Suprapubic skin (tissue), 4 donors: Measurements from ENCODE around the gene CACNA1H. TPM values are rescaled to one million over a fixed set of nuclear protein-coding genes. Genes with fewer than 3 reads are reported as not detected.

ENCODE experiments used
- DNase-seq, 2 donors: peaks; one replicate each; pipeline ENCODE4 v3.0.0-alpha.2; 2019; ENCODE audit warnings: low spot score in 2 of 2
- H3K27ac ChIP-seq: fragments of 200-600 bp; sonication (generic); one replicate; pipeline ENCODE4 v1.5.1; 2019
- H3K27me3 ChIP-seq: fragments of 200-600 bp; sonication (generic); one replicate; pipeline ENCODE4 v1.5.1; 2019
- H3K36me3 ChIP-seq: fragments of 200-600 bp; sonication (generic); one replicate; pipeline ENCODE4 v1.5.1; 2019
- H3K4me1 ChIP-seq: fragments of 200-600 bp; sonication (generic); one replicate; pipeline ENCODE4 v1.5.1; 2019
- H3K4me3 ChIP-seq: fragments of 200-600 bp; sonication (generic); one replicate; pipeline ENCODE4 v1.5.1; 2019; ENCODE audit warnings: mild to moderate bottlenecking
- H3K9me3 ChIP-seq: fragments of 200-600 bp; sonication (generic); one replicate; pipeline ENCODE4 v1.5.1; 2019
- EP300 ChIP-seq: sonication (generic); formaldehyde crosslinking; IDR thresholded peaks from one replicate; pipeline ENCODE4 v1.6.1; 2017; ENCODE audit warnings: antibody characterized with exemption
- POLR2A ChIP-seq, 2 donors: fragments of 450-650 bp; IDR thresholded peaks; one replicate each; pipeline ENCODE4 v1.6.1; 2017; ENCODE audit warnings: antibody characterized with exemption in 2 of 2, mild to moderate bottlenecking in 2 of 2, moderate library complexity in 2 of 2
- POLR2AphosphoS5 ChIP-seq, 3 donors: sonication (generic); formaldehyde crosslinking; IDR thresholded peaks; one replicate each; pipeline ENCODE4 v1.6.1; 2017; ENCODE audit warnings: antibody characterized with exemption in 3 of 3
- WGBS: methylation state at CpG from one replicate; pipeline ENCODE4 v1.1.5; 2018; 5-methylcytosine and 5-hydroxymethylcytosine counted together
- total RNA-seq, 4 donors: library from RNA; depleted of rRNA; stranded (reverse); fragments of >200 nt; gene quantifications; one replicate each; pipeline ENCODE4 v1.1.0, GENCODE V29; 2016
- TF ChIP-seq, protein P1 (sequence below), 2 donors: fragments of 200-600 bp in 1 of 2; fragments of 450-650 bp in 1 of 2; sonication (generic) in 1 of 2; IDR thresholded peaks; one replicate each; pipeline ENCODE4 v1.5.1; 2016 to 2019; ENCODE audit warnings: antibody characterized with exemption in 2 of 2, mild to moderate bottlenecking in 1 of 2, moderate library complexity in 1 of 2

The CACNA1H gene
- total RNA-seq, 4 donors from 2014 or later, result 19.4 to 167 (median 38.4) TPM

DNA sequence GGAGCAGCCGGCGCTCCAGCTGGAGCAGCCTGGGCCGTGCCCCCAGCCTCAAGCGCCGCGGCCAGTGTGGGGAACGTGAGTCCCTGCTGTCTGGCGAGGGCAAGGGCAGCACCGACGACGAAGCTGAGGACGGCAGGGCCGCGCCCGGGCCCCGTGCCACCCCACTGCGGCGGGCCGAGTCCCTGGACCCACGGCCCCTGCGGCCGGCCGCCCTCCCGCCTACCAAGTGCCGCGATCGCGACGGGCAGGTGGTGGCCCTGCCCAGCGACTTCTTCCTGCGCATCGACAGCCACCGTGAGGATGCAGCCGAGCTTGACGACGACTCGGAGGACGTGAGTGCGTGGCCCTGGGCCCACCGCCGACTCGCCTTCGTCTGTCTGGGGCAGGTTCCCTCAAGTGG, 56.2 kb downstream of the CACNA1H start:
- Histone ChIP-seq H3K4me1 (no peaks in the 10 kb centered on the region), H3K9me3 (no peaks in the 10 kb centered on the region), H3K27ac (no peak overlapping the region), H3K36me3 (peaks cover 10% of the 10 kb centered on the region), H3K4me3 (no peak overlapping the region), H3K27me3 (peaks cover 33% of the 10 kb centered on the region)
- DNase-seq, result no peak
- TF ChIP-seq POLR2A (IDR thresholded peaks at IDR 0.05), result no peak
- no peak for TF ChIP-seq POLR2AphosphoS5 (IDR thresholded peaks at IDR 0.05)
- TF ChIP-seq, protein P1, sequence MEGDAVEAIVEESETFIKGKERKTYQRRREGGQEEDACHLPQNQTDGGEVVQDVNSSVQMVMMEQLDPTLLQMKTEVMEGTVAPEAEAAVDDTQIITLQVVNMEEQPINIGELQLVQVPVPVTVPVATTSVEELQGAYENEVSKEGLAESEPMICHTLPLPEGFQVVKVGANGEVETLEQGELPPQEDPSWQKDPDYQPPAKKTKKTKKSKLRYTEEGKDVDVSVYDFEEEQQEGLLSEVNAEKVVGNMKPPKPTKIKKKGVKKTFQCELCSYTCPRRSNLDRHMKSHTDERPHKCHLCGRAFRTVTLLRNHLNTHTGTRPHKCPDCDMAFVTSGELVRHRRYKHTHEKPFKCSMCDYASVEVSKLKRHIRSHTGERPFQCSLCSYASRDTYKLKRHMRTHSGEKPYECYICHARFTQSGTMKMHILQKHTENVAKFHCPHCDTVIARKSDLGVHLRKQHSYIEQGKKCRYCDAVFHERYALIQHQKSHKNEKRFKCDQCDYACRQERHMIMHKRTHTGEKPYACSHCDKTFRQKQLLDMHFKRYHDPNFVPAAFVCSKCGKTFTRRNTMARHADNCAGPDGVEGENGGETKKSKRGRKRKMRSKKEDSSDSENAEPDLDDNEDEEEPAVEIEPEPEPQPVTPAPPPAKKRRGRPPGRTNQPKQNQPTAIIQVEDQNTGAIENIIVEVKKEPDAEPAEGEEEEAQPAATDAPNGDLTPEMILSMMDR (IDR thresholded peaks at IDR 0.05), result no peak
- TF ChIP-seq EP300, result no peak
- 97% methylated on average over 29 of the region's 43 CpGs for WGBS

DNA sequence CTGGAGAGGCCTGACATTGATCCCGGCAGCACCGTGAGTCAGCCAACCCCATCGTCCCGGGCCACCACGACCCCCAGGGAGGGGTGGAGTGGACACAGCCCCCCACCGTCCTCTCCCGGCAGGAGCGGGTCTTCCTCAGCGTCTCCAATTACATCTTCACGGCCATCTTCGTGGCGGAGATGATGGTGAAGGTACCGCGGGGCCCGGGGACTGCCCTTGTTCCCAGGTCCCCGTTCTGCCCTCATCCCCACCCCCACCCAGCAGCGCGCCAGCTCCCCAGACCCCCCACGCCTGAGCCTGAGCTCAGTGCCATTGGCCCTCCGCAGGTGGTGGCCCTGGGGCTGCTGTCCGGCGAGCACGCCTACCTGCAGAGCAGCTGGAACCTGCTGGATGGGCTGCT, 57.6 kb downstream of the CACNA1H start:
- no peak overlapping the region for H3K27ac ChIP-seq
- TF ChIP-seq, protein P1 (IDR thresholded peaks at IDR 0.05), result no peak
- no peak for TF ChIP-seq POLR2AphosphoS5 (IDR thresholded peaks at IDR 0.05)
- no peak for TF ChIP-seq POLR2A (IDR thresholded peaks at IDR 0.05)
- no peak for TF ChIP-seq EP300
- peaks cover 10% of the 10 kb centered on the region for H3K36me3 ChIP-seq
- WGBS, result 93% methylated on average over 15 of the region's 23 CpGs
- no peak for DNase-seq
- no peaks in the 10 kb centered on the region for H3K4me1 ChIP-seq
- no peak overlapping the region for H3K4me3 ChIP-seq
- H3K27me3 ChIP-seq, result peaks cover 33% of the 10 kb centered on the region
- H3K9me3 ChIP-seq, result no peaks in the 10 kb centered on the region

DNA sequence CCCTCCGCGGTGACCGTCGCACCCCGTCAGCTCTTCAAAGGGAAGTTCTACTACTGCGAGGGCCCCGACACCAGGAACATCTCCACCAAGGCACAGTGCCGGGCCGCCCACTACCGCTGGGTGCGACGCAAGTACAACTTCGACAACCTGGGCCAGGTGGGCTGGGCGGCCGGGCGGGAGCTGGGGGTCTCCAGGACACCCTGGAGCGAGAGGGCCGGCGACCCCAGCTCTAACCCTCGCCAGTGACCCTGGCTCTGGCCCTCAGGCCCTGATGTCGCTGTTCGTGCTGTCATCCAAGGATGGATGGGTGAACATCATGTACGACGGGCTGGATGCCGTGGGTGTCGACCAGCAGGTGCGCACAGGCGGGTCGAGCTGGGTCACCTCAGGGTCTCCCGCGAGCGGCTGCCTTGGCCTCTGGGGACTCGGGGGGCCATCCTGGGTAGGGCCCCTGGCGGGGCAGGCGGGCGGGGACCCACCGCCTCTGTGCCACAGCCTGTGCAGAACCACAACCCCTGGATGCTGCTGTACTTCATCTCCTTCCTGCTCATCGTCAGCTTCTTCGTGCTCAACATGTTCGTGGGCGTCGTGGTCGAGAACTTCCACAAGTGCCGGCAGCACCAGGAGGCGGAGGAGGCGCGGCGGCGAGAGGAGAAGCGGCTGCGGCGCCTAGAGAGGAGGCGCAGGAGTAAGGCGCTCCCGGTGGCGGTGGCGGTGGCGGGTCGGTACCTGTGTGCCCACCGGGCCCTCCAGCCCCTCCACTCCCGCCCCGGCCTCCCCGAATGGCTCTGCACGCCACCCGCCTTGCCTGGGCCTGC, 58.8 kb downstream of the CACNA1H start:
- TF ChIP-seq, protein P1 (IDR thresholded peaks at IDR 0.05), result no peak
- TF ChIP-seq EP300 (no peak), POLR2AphosphoS5 (IDR thresholded peaks at IDR 0.05) (no peak), POLR2A (IDR thresholded peaks at IDR 0.05) (no peak)
- H3K4me1 ChIP-seq, result no peaks in the 10 kb centered on the region
- 93% methylated on average over 41 of the region's 65 CpGs for WGBS
- H3K9me3 ChIP-seq, result no peaks in the 10 kb centered on the region
- peaks cover 10% of the 10 kb centered on the region for H3K36me3 ChIP-seq
- DNase-seq, result no peak
- no peak overlapping the region for H3K27ac ChIP-seq
- H3K27me3 ChIP-seq, result peaks cover 23% of the 10 kb centered on the region
- H3K4me3 ChIP-seq, result no peak overlapping the region

DNA sequence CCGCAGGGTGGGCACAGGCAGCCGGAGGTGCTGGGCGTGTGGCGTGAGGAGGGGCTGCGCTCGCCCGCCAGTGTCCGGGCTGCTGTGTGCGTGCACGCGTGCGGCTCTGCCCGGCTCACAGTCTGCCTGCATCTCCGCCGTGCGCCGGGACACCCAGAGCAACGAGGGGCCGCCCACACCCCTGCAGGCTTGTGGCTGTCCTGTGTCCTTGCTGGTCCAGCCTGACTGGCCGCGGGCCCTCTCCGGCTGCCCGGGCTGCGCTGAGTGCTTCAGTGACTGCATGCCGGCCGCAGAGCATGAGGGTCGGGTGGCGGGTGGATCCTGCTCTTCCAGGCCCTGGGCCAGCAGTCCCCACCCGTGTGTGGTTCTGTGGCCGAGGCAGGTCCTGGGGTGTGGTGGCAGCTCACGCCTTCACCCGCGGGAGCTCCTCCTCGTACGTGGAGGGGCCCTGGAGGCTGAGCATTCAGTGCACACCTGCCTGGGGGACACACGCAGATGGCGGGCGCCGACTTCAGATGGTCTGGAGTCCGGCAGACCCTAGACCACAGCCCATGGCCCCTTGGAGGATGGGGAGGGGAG, 59.8 kb downstream of the CACNA1H start:
- H3K27me3 ChIP-seq, result peaks cover 25% of the 10 kb centered on the region

DNA sequence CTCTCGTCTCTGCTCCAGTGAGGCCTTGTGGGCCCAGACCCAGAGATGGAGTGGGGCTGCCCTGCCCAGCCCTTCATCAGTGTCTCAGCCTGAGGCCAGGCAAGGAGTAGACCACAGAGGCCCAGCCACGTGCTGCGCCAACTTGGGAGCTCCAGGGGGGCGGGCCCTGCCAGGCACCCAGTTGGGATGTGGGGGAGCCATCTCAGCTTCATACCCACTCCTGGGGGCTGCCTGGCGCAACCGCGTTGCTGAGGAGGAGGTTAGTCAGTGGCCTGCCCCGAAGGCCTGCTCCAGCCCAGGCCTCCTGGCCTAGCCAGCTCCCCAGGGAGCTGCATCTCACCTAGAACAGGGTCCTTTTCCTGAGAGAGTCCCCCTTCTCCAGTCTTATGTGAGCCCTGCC, 60.3 kb downstream of the CACNA1H start:
- TF ChIP-seq EP300 (no peak), POLR2A (IDR thresholded peaks at IDR 0.05) (no peak), POLR2AphosphoS5 (IDR thresholded peaks at IDR 0.05) (no peak)
- TF ChIP-seq, protein P1 (IDR thresholded peaks at IDR 0.05), result no peak
- Histone ChIP-seq H3K4me3 (no peak overlapping the region), H3K36me3 (peaks cover 10% of the 10 kb centered on the region), H3K9me3 (no peaks in the 10 kb centered on the region), H3K4me1 (no peaks in the 10 kb centered on the region), H3K27ac (no peak overlapping the region), H3K27me3 (peaks cover 24% of the 10 kb centered on the region)
- no peak for DNase-seq
- WGBS, result 86% methylated on average over 5 of the region's 8 CpGs

More for the DNA sequence above, 59.8 kb downstream of the CACNA1H start:
- no peak for DNase-seq
- no peak overlapping the region for H3K4me3 ChIP-seq
- no peak overlapping the region for H3K27ac ChIP-seq
- TF ChIP-seq, protein P1 (IDR thresholded peaks at IDR 0.05), result no peak
- TF ChIP-seq EP300 (no peak), POLR2AphosphoS5 (IDR thresholded peaks at IDR 0.05) (no peak), POLR2A (IDR thresholded peaks at IDR 0.05) (no peak)
- H3K9me3 ChIP-seq, result no peaks in the 10 kb centered on the region
- no peaks in the 10 kb centered on the region for H3K4me1 ChIP-seq
- WGBS, result 78% methylated on average over 10 of the region's 40 CpGs
- peaks cover 10% of the 10 kb centered on the region for H3K36me3 ChIP-seq
